ENCODE data around the gene NOS2.

GRCh38 chr17:27798376-27798775 is 2.0 kb downstream of the NOS2 start:
- TF ChIP-seq, protein P1, sequence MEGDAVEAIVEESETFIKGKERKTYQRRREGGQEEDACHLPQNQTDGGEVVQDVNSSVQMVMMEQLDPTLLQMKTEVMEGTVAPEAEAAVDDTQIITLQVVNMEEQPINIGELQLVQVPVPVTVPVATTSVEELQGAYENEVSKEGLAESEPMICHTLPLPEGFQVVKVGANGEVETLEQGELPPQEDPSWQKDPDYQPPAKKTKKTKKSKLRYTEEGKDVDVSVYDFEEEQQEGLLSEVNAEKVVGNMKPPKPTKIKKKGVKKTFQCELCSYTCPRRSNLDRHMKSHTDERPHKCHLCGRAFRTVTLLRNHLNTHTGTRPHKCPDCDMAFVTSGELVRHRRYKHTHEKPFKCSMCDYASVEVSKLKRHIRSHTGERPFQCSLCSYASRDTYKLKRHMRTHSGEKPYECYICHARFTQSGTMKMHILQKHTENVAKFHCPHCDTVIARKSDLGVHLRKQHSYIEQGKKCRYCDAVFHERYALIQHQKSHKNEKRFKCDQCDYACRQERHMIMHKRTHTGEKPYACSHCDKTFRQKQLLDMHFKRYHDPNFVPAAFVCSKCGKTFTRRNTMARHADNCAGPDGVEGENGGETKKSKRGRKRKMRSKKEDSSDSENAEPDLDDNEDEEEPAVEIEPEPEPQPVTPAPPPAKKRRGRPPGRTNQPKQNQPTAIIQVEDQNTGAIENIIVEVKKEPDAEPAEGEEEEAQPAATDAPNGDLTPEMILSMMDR (conservative IDR thresholded peaks at IDR 0.05 in 1 of 2, IDR thresholded peaks at IDR 0.05 in 1 of 2; ENCODE audit: low read depth in 1 of 2, low read length in 2 of 2) = no peak
- TF ChIP-seq EZH2 (IDR thresholded peaks at IDR 0.05; ENCODE audit: low read length, missing control alignments) = no peak
